ENCODE measurements around the gene RNF146. TPM values are rescaled to one million over a fixed set of nuclear protein-coding genes. Genes with fewer than 3 reads are reported as not detected.

RNF146 gene
- total and polyA plus RNA-seq, 2 of the 13 experiments (the other 11 are each of a cell fraction or from before 2014, with no cell fraction given), result 18.8 to 27.6 TPM

DNA sequence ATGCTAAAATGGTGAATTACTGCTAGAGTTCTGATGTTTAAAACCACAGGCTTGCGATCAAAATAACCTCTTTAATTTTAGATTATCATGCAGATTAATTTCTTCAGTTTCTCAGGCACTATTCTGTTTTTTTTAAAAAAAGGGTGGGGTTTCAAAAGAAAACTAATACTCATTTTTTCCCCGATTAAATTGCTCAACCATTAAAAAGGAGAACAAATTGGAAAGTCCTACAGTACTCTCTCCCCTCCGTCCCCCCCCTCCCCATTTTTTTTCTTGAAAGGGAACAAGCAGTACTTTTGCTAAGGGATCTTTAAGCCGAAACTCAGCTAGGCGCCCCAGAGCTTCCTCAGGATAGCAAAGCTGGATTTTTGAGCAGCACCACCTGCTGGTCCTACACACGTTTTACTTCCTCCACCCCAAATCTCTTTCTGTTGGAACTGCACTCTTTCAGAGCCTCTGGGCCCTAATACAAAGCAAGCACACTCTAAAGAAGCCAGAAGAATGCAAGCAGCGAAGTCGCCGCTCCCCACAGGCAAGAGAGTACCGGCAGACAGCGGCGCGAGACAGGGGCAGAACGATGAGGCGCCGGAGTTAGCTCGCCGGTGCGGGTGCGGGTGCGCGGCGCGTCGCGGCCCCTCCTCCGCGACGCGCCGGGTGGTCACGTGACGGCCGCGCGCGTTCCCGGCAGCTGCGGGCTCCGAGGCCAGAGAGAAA is at the start of gene RNF146 (continued):
- TF ChIP-seq KIAA2018 (CRISPR knock-in tag; IDR thresholded peaks at IDR 0.05; ENCODE audit: borderline replicate concordance), result no peak
- TF ChIP-seq ZNF644 (CRISPR knock-in tag; IDR thresholded peaks at IDR 0.05; ENCODE audit: low read depth), result peak; percentile 71; the same call in 1 of the 2 replicates
- peak; percentile 59; the same call in 1 of the 2 replicates for TF ChIP-seq MAX (IDR thresholded peaks at IDR 0.05)
- TF ChIP-seq ZNF569 (CRISPR knock-in tag; IDR thresholded peaks at IDR 0.05; ENCODE audit: borderline replicate concordance), result no peak
- TF ChIP-seq KLF13 (CRISPR knock-in tag; IDR thresholded peaks at IDR 0.05), result no peak
- TF ChIP-seq GABPB1 (CRISPR knock-in tag; IDR thresholded peaks at IDR 0.05), result no peak
- no peak for TF ChIP-seq IRF9 (CRISPR knock-in tag; IDR thresholded peaks at IDR 0.05; ENCODE audit: borderline replicate concordance)
- peak; percentile 80 for TF ChIP-seq SKI (IDR thresholded peaks at IDR 0.05; ENCODE audit: partially characterized antibody)
- TF ChIP-seq MTERF4 (CRISPR knock-in tag; IDR thresholded peaks at IDR 0.05), result no peak
- TF ChIP-seq STAG1 (CRISPR knock-in tag; IDR thresholded peaks at IDR 0.05), result peak; percentile 50
- TF ChIP-seq, protein P1, sequence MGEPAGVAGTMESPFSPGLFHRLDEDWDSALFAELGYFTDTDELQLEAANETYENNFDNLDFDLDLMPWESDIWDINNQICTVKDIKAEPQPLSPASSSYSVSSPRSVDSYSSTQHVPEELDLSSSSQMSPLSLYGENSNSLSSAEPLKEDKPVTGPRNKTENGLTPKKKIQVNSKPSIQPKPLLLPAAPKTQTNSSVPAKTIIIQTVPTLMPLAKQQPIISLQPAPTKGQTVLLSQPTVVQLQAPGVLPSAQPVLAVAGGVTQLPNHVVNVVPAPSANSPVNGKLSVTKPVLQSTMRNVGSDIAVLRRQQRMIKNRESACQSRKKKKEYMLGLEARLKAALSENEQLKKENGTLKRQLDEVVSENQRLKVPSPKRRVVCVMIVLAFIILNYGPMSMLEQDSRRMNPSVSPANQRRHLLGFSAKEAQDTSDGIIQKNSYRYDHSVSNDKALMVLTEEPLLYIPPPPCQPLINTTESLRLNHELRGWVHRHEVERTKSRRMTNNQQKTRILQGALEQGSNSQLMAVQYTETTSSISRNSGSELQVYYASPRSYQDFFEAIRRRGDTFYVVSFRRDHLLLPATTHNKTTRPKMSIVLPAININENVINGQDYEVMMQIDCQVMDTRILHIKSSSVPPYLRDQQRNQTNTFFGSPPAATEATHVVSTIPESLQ (CRISPR knock-in tag; conservative IDR thresholded peaks at IDR 0.05), result no peak
- TF ChIP-seq ZSCAN31 (CRISPR knock-in tag; IDR thresholded peaks at IDR 0.05; ENCODE audit: low read depth), result no peak
- no peak for TF ChIP-seq ZNF235 (CRISPR knock-in tag; IDR thresholded peaks at IDR 0.05; ENCODE audit: borderline replicate concordance)
- no peak for TF ChIP-seq PRPF4 (IDR thresholded peaks at IDR 0.05; ENCODE audit: low read depth, low read length, poor library complexity, severe bottlenecking)
